ENCODE results near the gene ADRA1B.
A peak's percentile ranks its signal among the peaks of the same experiment; 100 is the strongest.

ADRA1B gene

GRCh38 chr5:159908591-159908940 lies 7.7 kb upstream of the ADRA1B start:
- Mint-ChIP-seq H3K4me3 (no peak overlapping the region), H3K9me3 (no peaks in the 10 kb centered on the region), H3K36me3 (ENCODE audit: low read depth) (no peaks in the 10 kb centered on the region), H3K27ac (no peak overlapping the region), H3K4me1 (ENCODE audit: low read depth) (peaks cover 9% of the 10 kb centered on the region), H3K27me3 (peaks cover 38% of the 10 kb centered on the region)
- no peak for DNase-seq

GRCh38 chr5:159909126-159909525 lies 7.2 kb upstream of the ADRA1B start:
- no peaks in the 10 kb centered on the region for H3K9me3 Mint-ChIP-seq
- H3K4me3 Mint-ChIP-seq = no peak overlapping the region
- H3K27ac Mint-ChIP-seq = no peak overlapping the region
- DNase-seq = no peak
- peaks cover 44% of the 10 kb centered on the region for H3K27me3 Mint-ChIP-seq
- peaks cover 9% of the 10 kb centered on the region for H3K4me1 Mint-ChIP-seq (ENCODE audit: low read depth)
- no peaks in the 10 kb centered on the region for H3K36me3 Mint-ChIP-seq (ENCODE audit: low read depth)

GRCh38 chr5:159910207-159910842 lies 6.0 kb upstream of the ADRA1B start:
- H3K4me1 Mint-ChIP-seq (ENCODE audit: low read depth) = peaks cover 3% of the 10 kb centered on the region
- DNase-seq = no peak
- no peak overlapping the region for H3K27ac Mint-ChIP-seq
- H3K9me3 Mint-ChIP-seq = no peaks in the 10 kb centered on the region
- H3K27me3 Mint-ChIP-seq = peaks cover 54% of the 10 kb centered on the region
- H3K36me3 Mint-ChIP-seq (ENCODE audit: low read depth) = no peaks in the 10 kb centered on the region
- no peak overlapping the region for H3K4me3 Mint-ChIP-seq

- Mint-ChIP-seq H3K4me3 (no peak overlapping the region), H3K27me3 (peaks cover 59% of the 10 kb centered on the region), H3K36me3 (ENCODE audit: low read depth) (no peaks in the 10 kb centered on the region), H3K4me1 (ENCODE audit: low read depth) (peaks cover 2% of the 10 kb centered on the region), H3K9me3 (no peaks in the 10 kb centered on the region), H3K27ac (no peak overlapping the region)
- no peak for DNase-seq
Observed at GRCh38 chr5:159910843-159911229, 5.4 kb upstream of the ADRA1B start.

GRCh38 chr5:159911349-159911748 lies 4.9 kb upstream of the ADRA1B start:
- Mint-ChIP-seq H3K9me3 (no peaks in the 10 kb centered on the region), H3K4me3 (no peak overlapping the region), H3K27ac (no peak overlapping the region), H3K27me3 (peaks cover 61% of the 10 kb centered on the region), H3K4me1 (ENCODE audit: low read depth) (peaks cover 2% of the 10 kb centered on the region), H3K36me3 (ENCODE audit: low read depth) (no peaks in the 10 kb centered on the region)
- DNase-seq = no peak

GRCh38 chr5:159912033-159912800 lies 4.1 kb upstream of the ADRA1B start:
- H3K27ac Mint-ChIP-seq = no peak overlapping the region
- H3K36me3 Mint-ChIP-seq (ENCODE audit: low read depth) = no peaks in the 10 kb centered on the region

GRCh38 chr5:159913048-159913447 lies 3.2 kb upstream of the ADRA1B start:
- Mint-ChIP-seq H3K4me3 (no peak overlapping the region), H3K27me3 (peaks cover 64% of the 10 kb centered on the region), H3K4me1 (ENCODE audit: low read depth) (peaks cover 8% of the 10 kb centered on the region), H3K36me3 (ENCODE audit: low read depth) (no peaks in the 10 kb centered on the region), H3K9me3 (no peaks in the 10 kb centered on the region), H3K27ac (no peak overlapping the region)
- no peak for DNase-seq

More at GRCh38 chr5:159912033-159912800, 4.1 kb upstream of the ADRA1B start:
- DNase-seq = no peak
- H3K4me3 Mint-ChIP-seq = no peak overlapping the region
- peaks cover 7% of the 10 kb centered on the region for H3K4me1 Mint-ChIP-seq (ENCODE audit: low read depth)
- H3K9me3 Mint-ChIP-seq = no peaks in the 10 kb centered on the region
- H3K27me3 Mint-ChIP-seq = peaks cover 61% of the 10 kb centered on the region

GRCh38 chr5:159913501-159913900 lies 2.8 kb upstream of the ADRA1B start:
- Mint-ChIP-seq H3K4me3 (no peak overlapping the region), H3K9me3 (no peaks in the 10 kb centered on the region), H3K27me3 (peaks cover 67% of the 10 kb centered on the region), H3K36me3 (ENCODE audit: low read depth) (no peaks in the 10 kb centered on the region), H3K27ac (no peak overlapping the region), H3K4me1 (ENCODE audit: low read depth) (peaks cover 8% of the 10 kb centered on the region)
- DNase-seq = no peak

- H3K9me3 Mint-ChIP-seq = no peaks in the 10 kb centered on the region
- DNase-seq = no peak
- no peaks in the 10 kb centered on the region for H3K36me3 Mint-ChIP-seq (ENCODE audit: low read depth)
- H3K4me1 Mint-ChIP-seq (ENCODE audit: low read depth) = peaks cover 8% of the 10 kb centered on the region
- peaks cover 66% of the 10 kb centered on the region for H3K27me3 Mint-ChIP-seq
- H3K4me3 Mint-ChIP-seq = peak overlapping the region; percentile 32
- H3K27ac Mint-ChIP-seq = no peak overlapping the region
Observed at GRCh38 chr5:159916841-159917761, 819 bp downstream of the ADRA1B start.

- no peak for DNase-seq
- H3K9me3 Mint-ChIP-seq = no peaks in the 10 kb centered on the region
- H3K27ac Mint-ChIP-seq = no peak overlapping the region
- H3K36me3 Mint-ChIP-seq (ENCODE audit: low read depth) = no peaks in the 10 kb centered on the region
- peaks cover 60% of the 10 kb centered on the region for H3K27me3 Mint-ChIP-seq
- no peak overlapping the region for H3K4me3 Mint-ChIP-seq
- peaks cover 8% of the 10 kb centered on the region for H3K4me1 Mint-ChIP-seq (ENCODE audit: low read depth)
Observed at GRCh38 chr5:159917994-159918393, 1.7 kb downstream of the ADRA1B start.

GRCh38 chr5:159921721-159922120 lies 5.4 kb downstream of the ADRA1B start:
- Mint-ChIP-seq H3K4me3 (no peak overlapping the region), H3K9me3 (no peaks in the 10 kb centered on the region), H3K36me3 (ENCODE audit: low read depth) (no peaks in the 10 kb centered on the region), H3K27me3 (peaks cover 48% of the 10 kb centered on the region), H3K27ac (no peak overlapping the region), H3K4me1 (ENCODE audit: low read depth) (peaks cover 6% of the 10 kb centered on the region)
- DNase-seq = no peak

- Mint-ChIP-seq H3K4me1 (ENCODE audit: low read depth) (no peaks in the 10 kb centered on the region), H3K27ac (no peak overlapping the region), H3K36me3 (ENCODE audit: low read depth) (no peaks in the 10 kb centered on the region), H3K4me3 (no peak overlapping the region), H3K27me3 (peaks cover 40% of the 10 kb centered on the region), H3K9me3 (no peaks in the 10 kb centered on the region)
- no peak for DNase-seq
Observed at GRCh38 chr5:159923008-159923407, 6.7 kb downstream of the ADRA1B start.

- Mint-ChIP-seq H3K27me3 (peaks cover 54% of the 10 kb centered on the region), H3K4me1 (ENCODE audit: low read depth) (peaks cover 3% of the 10 kb centered on the region), H3K27ac (no peak overlapping the region), H3K9me3 (no peaks in the 10 kb centered on the region), H3K36me3 (ENCODE audit: low read depth) (no peaks in the 10 kb centered on the region), H3K4me3 (no peak overlapping the region)
- DNase-seq = no peak
Observed at GRCh38 chr5:159928122-159928909, 12.0 kb downstream of the ADRA1B start.

- H3K27me3 Mint-ChIP-seq = peaks cover 62% of the 10 kb centered on the region
- H3K4me1 Mint-ChIP-seq (ENCODE audit: low read depth) = peaks cover 4% of the 10 kb centered on the region
- no peak for DNase-seq
- H3K27ac Mint-ChIP-seq = no peak overlapping the region
- no peaks in the 10 kb centered on the region for H3K9me3 Mint-ChIP-seq
- H3K4me3 Mint-ChIP-seq = no peak overlapping the region
- H3K36me3 Mint-ChIP-seq (ENCODE audit: low read depth) = no peaks in the 10 kb centered on the region
Observed at GRCh38 chr5:159929176-159929575, 12.9 kb downstream of the ADRA1B start.
